HG03469 (cell line): ENCODE results near the gene HLA-B.

ENCODE experiments used
- ATAC-seq: cut with Tn5 transposase; IDR thresholded peaks from one replicate; pipeline ENCODE4 v1.9.1; 2021; ENCODE audit warnings: mild to moderate bottlenecking, moderate library complexity, moderate number of reproducible peaks; ENCODE audit not compliant: unreplicated experiment

The HLA-B gene

GRCh38 chr6:31308050-31308844 lies 48.7 kb downstream of the HLA-B start:
- ATAC-seq: no peak

GRCh38 chr6:31307669-31308049 lies 49.3 kb downstream of the HLA-B start:
- no peak for ATAC-seq

- ATAC-seq: no peak
Observed at GRCh38 chr6:31305703-31306219, 51.2 kb downstream of the HLA-B start.

GRCh38 chr6:31304683-31305082 lies 52.3 kb downstream of the HLA-B start:
- ATAC-seq: no peak
